ENCODE results near the gene GPR39. TPM values are rescaled to one million over a fixed set of nuclear protein-coding genes. Genes with fewer than 3 reads are reported as not detected.

The GPR39 gene
- total and polyA plus RNA-seq, 8 donors = 0.87 to 16.0 (median 5.5) TPM; not detected in 1

GRCh38 chr2:132627536-132627935 lies 210.9 kb downstream of the GPR39 start:
- DNase-seq = no peak
- H3K9me3 ChIP-seq = no peaks in the 10 kb centered on the region
- H3K36me3 ChIP-seq = no peaks in the 10 kb centered on the region
- H3K27me3 ChIP-seq = no peaks in the 10 kb centered on the region
- no peak for TF ChIP-seq EP300 (IDR thresholded peaks at IDR 0.05)
- no peak for TF ChIP-seq POLR2AphosphoS5 (IDR thresholded peaks at IDR 0.05)
- no peak for TF ChIP-seq POLR2A (IDR thresholded peaks at IDR 0.05)
- no peak for TF ChIP-seq CTCF (IDR thresholded peaks at IDR 0.05)
- intact Hi-C loops (cut with DNase I; ENCODE audit: low total_unique reads) = no loop called here
- H3K4me1 ChIP-seq = peaks cover 0 to 16% (median 9%) of the 10 kb centered on the region in 4 donors
- no peak overlapping the region for H3K4me3 ChIP-seq
- 59 to 78% (median 77%) methylated on average over 3 of the region's 3 CpGs for WGBS, 5 donors
- no peak overlapping the region for H3K27ac ChIP-seq

- H3K27ac ChIP-seq = peak overlapping the region in 1 of 5 donors; percentile 16
Measured at GRCh38 chr2:132632000-132632649, 215.5 kb downstream of the GPR39 start.

GRCh38 chr2:132633635-132634034 lies 217.0 kb downstream of the GPR39 start:
- intact Hi-C loops (cut with DNase I; ENCODE audit: low total_unique reads) = no loop called here
- Histone ChIP-seq H3K27ac (no peak overlapping the region), H3K9me3 (no peaks in the 10 kb centered on the region), H3K4me1 (peaks cover 5 to 28% (median 16%) of the 10 kb centered on the region in 4 donors), H3K27me3 (no peaks in the 10 kb centered on the region), H3K4me3 (no peak overlapping the region), H3K36me3 (no peaks in the 10 kb centered on the region)
- TF ChIP-seq POLR2AphosphoS5 (IDR thresholded peaks at IDR 0.05) = no peak
- no peak for TF ChIP-seq POLR2A (IDR thresholded peaks at IDR 0.05)
- WGBS, 5 donors = 86 to 97% (median 93%) methylated on average over 2 of the region's 2 CpGs
- no peak for DNase-seq

More at GRCh38 chr2:132632000-132632649, 215.5 kb downstream of the GPR39 start:
- Histone ChIP-seq H3K27me3 (no peaks in the 10 kb centered on the region), H3K36me3 (no peaks in the 10 kb centered on the region), H3K4me1 (peaks cover 5 to 28% (median 16%) of the 10 kb centered on the region in 4 donors), H3K9me3 (no peaks in the 10 kb centered on the region), H3K4me3 (no peak overlapping the region)
- 37 to 56% (median 44%) methylated on average over 6 of the region's 6 CpGs for WGBS, 5 donors
- DNase-seq = peak in 1 of 2 donors; percentile 45
- TF ChIP-seq POLR2AphosphoS5 (IDR thresholded peaks at IDR 0.05) = no peak
- TF ChIP-seq EP300 (IDR thresholded peaks at IDR 0.05) = no peak
- no peak for TF ChIP-seq CTCF (IDR thresholded peaks at IDR 0.05)
- TF ChIP-seq POLR2A (IDR thresholded peaks at IDR 0.05) = no peak
- intact Hi-C loops (cut with DNase I; ENCODE audit: low total_unique reads) = no loop called here

GRCh38 chr2:132636346-132636745 lies 219.7 kb downstream of the GPR39 start:
- WGBS, 5 donors = 0 to 26% (median 8%) methylated on average over 1 of the region's 1 CpG
- Histone ChIP-seq H3K9me3 (no peaks in the 10 kb centered on the region), H3K27ac (no peak overlapping the region), H3K4me3 (no peak overlapping the region), H3K4me1 (peaks cover 5 to 28% (median 14%) of the 10 kb centered on the region in 4 donors), H3K36me3 (no peaks in the 10 kb centered on the region), H3K27me3 (no peaks in the 10 kb centered on the region)
- intact Hi-C loops (cut with DNase I; ENCODE audit: low total_unique reads) = no loop called here
- TF ChIP-seq CTCF (IDR thresholded peaks at IDR 0.05) (no peak), POLR2AphosphoS5 (IDR thresholded peaks at IDR 0.05) (no peak), POLR2A (IDR thresholded peaks at IDR 0.05) (no peak), EP300 (IDR thresholded peaks at IDR 0.05) (no peak)
- no peak for DNase-seq
